ENCODE results near the gene CRACR2B.
A peak's percentile ranks its signal among the peaks of the same experiment; 100 is the strongest.

The CRACR2B gene

DNA sequence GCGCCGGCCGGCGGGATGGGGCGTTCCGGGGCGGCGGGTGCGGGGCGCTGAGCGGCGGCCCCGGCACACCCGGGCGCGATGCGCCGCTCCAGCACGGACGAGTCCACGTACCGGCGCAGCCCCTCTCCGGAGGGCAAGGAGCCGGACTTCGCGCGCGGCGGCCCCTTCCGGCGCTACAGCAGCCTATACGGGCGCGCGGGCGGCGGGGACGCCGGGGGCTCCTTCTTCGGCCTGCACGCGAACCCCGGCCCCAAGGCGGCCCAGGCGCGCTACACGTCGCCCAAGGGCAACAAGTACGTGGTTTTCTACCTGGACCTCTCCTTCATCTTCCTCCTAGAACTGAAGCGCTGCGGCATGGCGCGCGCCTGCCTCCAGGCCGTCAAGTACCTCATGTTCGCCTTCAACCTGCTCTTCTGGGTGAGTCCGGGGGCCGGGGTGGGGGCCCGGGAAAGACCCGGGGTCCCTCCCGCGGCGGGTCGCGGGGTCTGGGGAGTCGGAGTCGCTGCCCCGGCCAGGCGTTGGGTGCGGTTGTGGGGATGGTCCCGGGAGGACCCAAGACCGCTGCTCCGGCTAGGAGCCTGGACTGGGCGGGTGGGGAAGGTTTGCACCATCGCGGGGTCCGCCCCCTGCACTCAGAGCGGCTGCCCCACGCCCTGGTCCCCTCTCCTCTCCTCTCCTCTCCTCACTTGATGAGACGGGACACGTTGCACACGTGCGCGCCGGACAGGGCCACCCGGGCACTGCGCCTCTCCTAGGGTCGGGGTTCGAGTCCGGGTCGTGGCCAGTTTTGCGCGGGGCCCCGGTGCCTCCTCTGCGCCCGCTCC lies 22.4 kb downstream of the CRACR2B start:
- no peak for DNase-seq

DNA sequence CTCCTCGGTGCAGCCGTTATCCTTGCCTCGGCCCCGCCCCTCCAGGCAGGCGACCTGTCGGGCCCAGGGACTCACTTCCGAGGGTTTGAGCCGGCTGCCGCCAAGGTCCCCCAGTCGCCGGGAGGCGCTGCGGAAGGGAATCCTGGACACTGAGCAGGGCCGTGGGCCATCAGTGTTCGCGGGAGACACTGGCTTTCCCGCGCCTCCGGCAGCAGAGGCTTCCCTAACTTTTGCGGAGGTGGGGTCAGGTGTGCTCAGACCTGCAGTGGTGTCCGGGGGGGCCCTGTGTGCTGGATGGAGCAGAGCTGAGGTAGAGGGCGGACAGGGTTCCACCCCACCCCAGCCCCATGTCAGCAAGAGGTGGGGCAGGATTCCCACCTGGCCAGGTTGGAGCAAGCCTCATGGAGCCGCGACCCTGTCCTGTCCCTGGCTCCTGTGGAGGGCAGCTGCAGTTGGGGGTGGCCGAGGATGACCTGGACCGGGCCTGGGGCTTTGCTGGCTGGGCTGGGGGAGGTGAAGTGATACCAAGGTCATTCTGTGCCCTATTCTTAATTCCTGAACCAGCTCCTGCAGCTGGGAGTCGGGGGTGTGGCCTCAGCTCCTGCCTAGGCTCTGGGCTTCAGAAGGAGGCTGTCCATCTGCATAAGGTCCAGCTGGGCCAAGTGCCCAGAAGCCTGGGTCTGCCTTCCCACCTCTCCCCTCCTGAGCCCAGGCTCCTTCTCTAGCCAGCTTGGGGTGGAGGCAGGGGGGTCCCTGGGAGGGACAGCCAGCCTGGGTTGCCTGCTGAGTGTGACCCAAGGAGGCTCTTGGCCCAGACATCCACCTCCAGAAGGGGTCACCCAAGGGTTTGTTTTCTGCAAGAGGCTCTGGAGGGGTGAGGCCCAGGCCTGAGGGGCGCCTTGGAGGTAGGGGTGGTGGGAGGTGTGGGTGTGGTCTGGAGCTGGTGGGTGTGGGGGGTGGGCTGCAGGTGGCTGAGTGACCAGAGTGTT lies 23.4 kb downstream of the CRACR2B start:
- DNase-seq, result no peak

DNA sequence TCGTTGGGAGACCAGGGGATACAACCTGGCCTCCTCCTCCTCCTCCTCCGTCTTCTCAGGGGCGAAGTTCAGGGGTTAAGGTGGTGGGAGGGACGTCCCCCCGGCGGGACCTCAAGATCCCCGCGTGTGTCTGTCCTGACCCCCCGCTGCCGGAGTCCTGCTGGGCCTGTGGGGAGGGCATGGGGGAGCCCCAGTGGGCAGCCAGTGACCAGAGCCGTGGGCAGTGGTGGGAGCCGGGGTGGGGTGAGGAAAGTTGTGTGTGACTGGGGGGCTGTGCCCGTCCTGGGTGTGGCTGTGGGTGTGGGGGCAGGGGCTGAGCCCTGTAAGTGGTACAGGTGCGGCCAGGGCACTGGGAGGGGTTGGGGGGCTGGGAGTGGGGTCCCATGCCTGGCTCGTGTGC lies 25.0 kb downstream of the CRACR2B start:
- no peak for DNase-seq

DNA sequence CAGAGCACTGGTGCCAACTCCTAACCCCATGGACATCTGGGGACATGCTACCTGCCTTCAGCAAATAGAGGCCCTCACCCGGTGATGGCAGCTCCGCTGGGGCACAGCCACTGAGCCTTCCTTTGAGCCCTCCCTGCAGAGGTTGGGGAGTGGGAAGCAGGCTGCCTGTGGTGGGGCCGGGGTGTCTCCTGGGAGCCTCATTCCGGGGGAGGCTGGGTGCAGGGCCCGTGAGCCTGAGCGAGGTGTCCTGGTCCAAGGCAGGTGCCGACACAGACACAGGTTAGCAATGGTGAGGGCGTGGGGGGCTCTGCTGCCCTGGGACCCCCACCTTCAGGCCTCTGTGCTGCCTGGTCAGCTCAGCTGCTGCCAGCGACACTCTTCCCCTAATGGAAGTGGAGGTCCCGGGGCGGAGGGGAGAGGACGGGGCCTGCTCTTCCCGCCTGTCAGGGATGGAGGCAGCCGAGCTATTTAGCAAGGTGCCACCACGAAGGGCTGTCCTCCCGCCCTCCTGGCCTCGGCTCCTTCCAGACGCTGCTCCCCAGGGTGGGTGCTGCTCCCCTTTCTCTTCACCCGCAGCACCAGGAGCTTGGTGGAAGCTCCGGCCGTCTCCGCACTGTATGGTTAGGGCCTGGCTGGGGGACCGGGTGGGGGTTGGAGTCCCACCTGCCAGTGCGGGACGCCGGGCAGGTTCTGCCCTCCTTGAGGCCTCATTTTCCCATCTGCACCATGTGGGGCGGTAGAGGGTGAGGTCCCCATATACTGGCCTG lies 26.1 kb downstream of the CRACR2B start:
- DNase-seq, result no peak

DNA sequence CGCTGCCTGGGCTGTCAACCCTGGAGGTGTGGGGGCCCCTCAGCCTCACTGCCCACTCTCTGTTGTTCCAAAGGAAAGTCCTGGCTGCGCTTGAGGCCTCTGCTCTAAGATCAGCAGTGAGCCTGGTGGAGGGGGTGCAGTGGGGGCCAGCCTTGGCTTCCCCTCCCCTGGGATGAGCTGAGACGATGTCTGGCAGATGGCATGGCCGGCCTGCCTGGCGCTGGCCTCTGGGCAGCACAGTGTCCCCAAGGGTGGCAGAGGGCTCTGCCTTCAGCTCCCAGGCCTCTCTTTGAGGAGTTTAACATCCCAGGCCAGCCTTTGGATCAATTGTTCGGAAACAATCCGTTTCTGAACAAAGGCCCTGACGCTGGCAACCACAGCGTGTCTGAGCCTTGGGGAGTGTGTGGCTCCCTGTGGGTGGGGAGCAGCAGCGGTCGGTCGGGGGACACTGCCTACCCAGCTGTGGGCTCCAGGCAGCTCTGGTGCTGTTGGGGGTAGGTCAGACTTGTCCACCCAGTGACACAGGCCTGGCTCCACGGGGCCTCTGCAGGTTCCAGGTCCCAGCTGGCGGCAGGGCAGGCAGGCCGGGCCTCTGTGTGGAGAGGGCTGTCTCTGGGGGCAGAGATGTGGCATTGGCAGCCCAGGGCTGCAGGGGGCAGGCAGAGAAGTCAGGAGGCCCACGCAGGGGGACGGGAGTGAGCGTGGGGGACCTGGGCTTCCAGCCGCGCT lies 27.0 kb downstream of the CRACR2B start:
- DNase-seq, result no peak

DNA sequence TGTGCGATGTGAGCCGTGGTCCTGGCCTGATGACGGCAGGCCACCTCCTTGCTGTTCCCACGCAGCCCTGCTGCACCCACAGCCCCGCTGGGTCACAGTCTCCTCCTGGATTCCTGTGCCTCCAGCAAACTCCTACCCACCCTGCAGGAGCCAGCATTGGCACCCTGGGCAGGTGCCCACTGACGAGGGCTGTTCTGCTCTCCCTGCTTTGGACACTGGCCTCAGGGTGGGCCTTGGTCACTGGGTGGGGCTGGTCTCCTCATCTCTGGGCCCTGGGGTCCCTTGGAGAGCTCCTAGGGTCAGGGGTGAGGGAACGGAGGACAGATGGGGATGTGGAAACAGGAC lies 27.6 kb downstream of the CRACR2B start:
- no peak for DNase-seq

DNA sequence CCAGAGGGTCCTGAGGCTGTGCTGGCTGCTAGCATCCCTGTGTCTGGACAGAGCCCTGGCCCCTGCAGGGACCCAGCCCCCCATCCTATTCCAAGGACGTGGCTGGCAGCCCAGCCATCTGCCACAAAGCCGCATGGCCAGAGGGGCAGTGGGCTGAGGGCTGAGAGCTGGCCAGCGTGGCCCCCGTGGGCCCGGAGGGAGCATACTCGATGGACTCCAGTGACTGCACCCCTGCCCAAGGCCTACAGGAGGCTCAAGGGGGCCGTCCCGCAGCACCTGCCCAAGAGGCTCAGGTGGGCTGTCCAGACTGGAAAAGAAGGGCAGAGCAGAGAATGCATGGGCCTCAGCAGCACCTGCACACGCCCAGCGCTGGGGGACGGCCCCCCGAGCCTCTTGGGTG lies 28.1 kb downstream of the CRACR2B start:
- DNase-seq, result no peak

DNA sequence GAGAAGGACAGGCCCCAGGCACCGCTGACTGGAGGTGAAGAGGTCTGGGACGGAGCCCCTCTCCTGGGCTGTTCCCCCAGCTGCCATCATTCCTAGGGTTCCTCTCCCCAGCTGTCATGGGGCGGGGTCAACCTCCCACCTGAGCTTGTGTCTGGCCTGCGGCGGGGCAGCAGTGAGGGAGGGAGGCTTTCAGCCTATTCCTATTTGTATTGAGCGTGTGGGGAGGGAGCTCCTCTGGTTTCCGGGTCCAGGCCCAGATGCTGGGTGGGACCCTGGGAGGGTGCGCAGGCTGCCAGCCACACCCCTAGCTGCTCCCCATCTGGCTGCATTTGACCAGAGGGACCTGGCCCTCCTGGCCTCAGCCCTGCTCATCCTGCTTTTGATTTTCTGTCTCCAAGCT lies 28.7 kb downstream of the CRACR2B start:
- DNase-seq, result no peak

DNA sequence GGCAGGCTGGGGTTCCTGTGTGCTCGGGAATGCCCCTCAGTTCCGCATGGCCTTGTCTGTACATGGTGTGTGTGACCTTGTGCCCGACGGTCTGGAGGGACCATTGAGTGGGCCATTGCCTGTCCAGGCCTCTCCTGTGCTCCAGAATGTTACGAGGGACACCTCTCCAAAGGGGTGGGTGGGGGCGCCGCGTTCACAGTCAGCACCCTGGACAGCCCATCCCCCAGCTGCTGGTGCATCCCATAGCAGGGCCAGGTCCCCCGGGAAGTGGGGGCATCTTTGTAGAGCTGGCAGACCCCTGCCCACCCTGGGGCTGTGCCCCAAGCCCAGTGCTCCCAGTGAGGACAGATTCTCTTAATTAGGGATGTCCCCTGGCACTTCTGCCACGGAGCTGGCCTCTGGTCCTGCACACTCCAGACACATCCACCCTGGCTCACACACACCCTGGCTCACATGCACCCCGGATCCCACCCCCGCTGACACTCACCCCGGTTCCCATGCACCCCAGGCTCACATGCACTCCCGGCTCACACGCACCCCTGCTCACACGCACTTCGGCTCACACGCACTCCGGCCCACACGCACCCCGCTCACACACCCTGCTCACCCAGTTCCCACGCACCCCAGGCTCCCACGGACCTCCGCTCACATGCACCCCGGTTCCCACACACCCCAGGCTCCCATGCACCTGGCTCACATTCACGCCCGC lies 30.5 kb downstream of the CRACR2B start:
- DNase-seq, result no peak

DNA sequence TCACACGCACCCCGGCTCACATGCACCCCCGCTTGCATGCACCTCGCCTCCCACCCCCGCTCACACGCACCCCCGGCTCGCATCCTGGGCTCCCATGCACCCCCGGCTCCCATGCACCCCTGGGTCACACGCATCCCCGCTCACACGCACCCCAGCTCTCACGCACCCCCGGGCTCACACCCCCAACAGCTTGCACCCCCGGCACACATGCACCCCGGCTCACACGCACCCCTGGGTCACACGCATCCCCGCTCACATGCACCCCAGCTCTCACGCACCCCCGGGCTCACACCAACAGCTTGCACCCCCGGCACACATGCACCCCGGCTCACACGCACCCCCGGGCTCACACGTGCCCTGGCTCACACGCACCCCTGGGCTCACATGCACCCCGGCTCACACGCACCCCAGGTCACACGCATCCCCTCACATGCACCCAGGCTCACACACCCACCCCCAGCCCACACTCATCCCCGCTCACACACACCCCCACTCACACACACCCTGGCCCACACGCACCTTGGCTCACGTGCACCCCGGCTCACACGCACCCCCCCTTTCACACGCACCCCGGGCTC lies 31.1 kb downstream of the CRACR2B start:
- DNase-seq, result no peak

DNA sequence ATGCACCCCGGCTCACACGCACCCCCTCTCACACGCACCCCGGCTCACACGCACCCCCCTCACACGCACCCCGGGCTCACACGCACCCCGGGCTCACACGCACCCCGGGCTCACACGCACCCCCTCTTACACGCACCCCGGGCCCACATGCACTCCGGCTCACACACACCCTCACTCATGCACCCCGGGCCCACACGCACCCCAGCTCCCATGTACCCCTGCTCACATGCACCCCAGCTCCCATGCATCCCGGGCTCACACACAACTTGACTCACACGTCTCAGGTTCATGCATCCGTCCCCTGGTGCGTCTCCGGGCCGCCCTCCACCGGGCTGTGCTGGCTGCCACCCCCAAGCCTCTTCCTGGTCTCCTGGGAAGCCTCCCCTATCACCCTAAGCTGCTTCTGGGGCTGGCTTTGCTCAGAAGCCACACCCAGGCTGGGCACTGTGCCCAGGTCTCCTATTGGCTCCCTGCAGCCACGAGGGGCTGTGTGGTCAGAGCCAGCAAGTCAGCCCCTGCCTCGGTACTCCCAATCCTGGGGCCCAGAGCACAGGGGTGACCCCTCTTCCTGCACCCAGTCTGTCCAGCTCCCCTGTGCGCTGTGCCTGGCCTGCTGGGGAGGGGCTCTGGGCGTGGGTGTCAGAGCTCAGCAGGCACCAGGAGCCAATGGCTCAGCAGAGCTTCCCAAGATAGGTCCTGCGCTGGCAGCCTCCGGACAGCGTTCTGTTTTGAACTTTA lies 31.8 kb downstream of the CRACR2B start:
- DNase-seq, result peak in 39 of 56 donors; percentile 4 to 77 (median 34)

DNA sequence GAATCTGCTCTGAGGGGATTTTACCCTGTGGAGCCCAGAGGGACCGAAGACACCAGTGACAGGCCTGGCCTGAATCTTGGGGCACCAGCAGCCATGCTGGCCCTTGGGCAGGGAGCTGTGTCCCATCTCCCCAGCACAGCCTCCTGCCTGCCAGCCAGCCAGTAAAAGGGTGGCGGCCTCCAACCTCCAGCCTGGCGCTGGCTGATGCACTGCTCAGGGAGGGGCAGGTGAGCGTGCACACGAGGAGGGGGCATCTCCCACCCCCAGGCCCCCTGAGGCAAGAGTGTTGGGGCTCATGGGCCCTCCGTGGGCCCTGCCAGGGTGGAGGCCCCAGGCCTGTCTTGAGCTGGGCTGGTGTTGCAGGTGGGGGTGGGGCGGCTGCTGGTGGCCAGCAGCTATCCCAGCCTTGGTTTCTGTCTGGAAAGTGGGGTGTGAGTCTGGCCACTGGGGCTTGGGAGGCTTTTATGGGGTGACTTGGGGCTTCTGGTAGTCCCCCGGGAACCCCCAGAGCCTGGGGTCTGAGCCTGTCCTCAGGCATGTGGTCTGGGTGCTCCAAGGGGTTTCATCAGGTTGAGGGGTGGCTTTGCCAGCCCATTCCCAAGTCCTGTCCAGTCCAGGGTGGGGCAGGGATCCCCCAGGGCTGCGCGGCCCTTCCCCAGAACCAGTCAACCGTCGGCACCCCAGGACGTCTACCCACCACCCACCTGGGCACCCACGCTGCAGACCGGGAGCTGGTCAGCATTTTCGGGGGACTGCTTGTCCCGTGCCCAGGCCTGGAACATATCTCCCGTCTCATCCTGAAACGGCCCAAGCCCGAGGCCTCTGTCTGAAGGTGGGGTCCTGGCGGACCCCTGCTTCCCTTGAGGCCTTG lies 32.8 kb downstream of the CRACR2B start:
- no peak for DNase-seq

DNA sequence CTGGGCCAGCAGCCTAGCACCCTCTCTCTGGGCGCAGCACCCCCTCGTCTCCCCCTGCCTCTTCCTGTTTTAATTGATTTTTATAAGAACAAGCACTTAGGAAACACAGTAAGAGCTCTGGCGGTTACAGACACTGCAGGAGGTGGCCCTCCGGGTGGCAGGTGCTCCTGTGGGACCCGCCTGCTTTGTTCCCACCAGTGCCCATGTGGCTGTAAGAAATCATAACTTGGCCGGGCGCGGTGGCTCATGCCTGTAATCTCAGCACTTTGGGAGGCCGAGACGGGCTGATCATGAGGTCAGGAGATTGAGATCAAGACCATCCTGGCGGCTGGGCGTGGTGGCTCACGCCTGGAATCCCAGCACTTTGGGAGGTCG lies 33.4 kb downstream of the CRACR2B start:
- DNase-seq, result no peak

DNA sequence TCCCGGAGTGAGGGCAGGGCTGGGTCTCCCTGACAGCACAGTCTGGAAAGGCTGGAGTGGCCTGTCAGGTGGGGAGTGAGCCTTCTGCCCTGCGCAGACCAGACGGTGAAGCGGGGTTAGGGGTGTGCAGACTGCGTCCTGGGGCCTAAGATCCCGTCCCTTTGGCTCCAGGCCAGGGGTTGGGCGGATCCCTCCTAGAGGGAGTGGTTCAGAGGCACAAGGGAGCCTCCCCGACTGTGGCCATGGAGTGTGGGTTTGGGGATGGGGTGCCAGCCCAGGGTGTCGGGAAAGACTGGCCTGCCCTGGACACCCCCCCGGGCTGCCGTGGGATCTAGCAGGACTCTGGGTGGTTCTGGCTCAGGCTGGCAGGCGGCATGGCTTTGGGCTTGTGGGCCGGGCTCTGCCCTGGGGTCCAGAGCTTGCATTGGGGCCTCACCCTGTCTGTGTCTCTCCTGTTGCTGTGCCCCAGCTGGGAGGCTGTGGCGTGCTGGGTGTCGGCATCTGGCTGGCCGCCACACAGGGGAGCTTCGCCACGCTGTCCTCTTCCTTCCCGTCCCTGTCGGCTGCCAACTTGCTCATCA lies 34.5 kb downstream of the CRACR2B start:
- DNase-seq, result no peak

DNA sequence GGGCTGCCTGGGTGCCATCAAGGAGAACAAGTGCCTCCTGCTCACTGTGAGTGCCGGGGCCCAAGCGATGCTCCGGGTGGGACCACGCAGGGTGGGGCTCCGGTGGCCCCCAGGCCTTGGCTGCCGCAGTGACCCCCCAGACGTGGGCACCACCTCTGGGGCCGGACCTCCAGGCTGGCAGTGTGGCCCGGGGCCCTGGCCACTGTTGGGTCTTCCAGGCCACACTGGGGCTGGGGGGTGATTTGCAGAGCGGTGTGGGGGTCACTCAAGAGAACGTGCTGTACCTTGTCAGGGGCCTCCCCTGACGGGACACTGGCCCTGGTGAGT lies 34.9 kb downstream of the CRACR2B start:
- DNase-seq, result no peak

DNA sequence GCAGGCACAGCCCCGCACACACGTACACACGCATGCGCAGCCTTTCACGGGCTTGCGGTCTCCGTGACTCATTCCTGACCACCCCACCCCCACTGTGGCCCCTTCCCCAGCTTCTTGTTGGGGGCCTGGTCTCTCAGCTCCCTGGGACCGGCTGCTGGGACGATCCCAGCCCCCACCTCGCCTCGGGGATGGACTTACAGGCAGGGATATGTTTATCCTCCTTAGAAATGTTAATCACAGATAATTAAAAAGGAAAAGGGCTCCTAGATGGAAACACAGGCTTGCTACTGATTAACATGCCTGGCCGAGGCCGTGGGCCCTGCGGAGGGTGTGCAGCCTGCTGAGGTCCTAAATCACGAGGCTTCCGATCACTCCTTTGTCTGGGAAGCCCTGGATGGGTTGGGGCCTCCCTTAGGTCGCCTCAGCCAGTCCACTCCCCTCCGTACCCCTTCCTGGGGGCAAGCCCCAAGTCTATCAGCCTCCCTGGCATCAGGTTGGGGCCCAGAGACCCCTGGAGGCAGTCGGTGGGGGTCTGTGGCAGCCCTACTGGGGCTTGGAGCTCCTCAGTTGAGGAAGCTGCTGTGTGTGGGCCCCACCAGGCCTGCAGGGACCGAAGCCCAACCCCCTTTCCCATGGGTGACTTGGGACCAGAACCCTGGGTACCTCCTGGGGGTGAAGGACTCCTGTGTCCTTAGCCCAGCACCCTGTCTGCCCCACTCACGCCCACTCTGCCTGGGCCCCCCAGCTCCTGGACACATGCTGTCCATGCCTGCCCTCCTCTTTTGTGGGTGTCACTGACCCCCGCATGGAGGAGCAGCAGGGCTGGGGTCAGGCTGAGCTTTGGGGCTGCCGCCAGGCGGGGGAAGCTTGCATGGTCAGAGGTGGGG lies 35.5 kb downstream of the CRACR2B start:
- no peak for DNase-seq
